Activated CD8-positive, alpha-beta memory T cell treated with anti-CD3 and anti-CD28 coated beads for 4 hours (primary cell): ENCODE data around the gene ZNF444.
"Not testable (repeated sequence)": the region's sequence is repeated elsewhere in the genome, so short reads cannot be mapped to it uniquely, and the experiment has no call there.

Source experiments
- DNase-seq, 2 donors: peaks; one replicate each; pipeline ENCODE4 v3.0.0-alpha.2; 2020; ENCODE audit warnings: low read depth in 2 of 2

Gene ZNF444

DNA sequence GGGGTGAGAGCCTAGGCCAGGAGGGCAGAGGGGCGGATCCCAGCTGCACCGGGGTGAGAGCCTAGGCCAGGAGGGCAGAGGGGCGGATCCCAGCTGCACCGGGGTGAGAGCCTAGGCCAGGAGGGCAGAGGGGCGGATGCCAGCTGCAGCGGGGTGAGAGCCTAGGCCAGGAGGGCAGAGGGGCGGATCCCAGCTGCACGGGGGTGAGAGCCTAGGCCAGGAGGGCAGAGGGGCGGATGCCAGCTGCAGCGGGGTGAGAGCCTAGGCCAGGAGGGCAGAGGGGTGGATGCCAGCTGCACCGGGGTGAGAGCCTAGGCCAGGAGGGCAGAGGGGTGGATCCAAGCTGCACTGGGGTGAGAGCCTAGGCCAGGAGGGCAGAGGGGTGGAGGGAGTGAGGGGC, 35.2 kb downstream of the ZNF444 start:
- not testable (repeated sequence) for DNase-seq

DNA sequence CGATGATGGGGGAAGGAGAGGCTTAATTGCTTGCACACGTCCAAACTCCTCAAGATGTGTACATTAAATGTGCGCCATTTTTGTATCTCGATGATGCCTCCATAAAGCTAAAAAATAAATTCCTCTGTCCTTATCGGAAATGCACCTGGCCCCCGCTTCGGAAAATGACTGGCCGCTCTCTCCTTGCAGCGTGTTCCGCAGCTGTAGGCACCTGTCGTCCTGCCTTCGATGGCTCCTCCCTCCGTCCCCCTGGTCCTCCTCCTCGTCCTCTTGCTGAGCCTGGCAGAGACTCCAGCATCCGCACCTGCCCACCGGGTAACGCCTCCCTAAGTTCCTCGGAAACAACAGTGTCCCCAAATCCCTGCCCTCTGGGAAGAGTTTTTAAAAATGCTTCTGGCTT, 35.8 kb downstream of the ZNF444 start:
- no peak for DNase-seq

DNA sequence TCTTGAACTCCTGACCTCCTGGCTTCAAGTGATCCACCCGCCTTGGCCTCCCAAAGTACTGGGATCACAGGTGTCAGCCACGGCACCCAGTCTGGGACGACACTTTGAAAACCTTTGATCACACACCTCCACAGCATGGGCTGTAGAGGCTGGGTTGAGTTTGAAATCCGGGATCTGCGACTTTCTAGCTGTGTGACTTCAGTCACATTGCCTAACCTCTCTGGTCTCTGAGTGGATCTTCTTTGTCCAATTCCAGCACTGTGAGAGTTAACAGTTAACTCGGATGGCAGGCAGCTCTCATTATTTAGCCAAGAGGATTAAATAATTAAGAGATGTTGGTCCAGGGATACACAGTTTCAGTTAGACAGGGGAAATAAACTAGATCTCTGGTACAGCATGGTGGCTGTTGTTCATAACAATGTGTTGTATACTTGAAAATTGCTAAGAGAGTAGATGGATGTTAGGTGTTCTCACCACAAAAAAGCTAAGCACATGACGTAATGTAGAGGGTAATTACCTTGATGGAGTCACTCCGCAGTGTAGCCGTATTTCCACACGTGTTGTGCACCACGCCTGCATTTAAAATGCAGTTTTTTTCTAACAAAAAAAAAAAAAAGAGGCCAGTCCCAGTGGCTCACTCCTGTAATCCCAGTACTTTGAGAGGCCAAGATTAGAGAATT, 36.6 kb downstream of the ZNF444 start:
- DNase-seq, result no peak

DNA sequence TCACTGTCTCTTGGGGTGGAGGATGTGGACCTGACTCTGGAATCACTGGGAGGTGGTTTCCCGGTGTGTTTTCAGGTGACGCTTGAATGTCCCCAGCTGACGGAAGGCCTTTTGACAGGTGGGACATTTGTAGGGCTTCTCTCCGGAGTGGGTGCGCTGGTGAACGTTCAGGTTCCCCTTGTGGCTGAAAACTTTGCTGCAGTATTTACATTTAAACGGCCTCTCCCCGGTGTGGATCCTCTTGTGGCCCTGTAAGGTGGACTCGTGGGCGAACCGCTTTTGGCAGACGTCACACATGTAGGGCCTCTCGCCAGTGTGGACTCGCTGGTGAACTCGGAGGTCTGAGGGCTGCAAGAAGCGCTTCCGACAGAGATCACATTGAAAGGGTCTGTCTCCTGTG, 48.7 kb downstream of the ZNF444 start:
- DNase-seq, result no peak

DNA sequence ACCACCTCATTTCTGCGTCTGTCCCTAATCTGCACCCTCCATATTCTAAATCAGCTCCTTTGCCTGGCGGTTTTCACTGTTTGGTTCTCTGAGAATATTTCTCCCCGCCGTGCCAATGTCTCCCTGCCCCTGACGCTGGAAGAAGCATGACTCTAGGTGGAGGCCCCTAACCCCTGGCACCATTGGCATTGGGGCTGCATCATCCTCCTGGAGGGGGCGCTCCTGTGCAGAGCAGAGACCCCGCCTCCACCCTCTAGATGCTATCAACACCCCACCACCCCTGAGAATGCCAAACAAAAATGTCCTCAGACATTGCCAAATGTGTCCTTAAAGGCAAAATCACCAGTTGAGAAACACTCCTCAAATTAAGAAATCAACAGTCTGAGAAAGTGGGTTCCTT, 50.0 kb downstream of the ZNF444 start:
- DNase-seq, result no peak

DNA sequence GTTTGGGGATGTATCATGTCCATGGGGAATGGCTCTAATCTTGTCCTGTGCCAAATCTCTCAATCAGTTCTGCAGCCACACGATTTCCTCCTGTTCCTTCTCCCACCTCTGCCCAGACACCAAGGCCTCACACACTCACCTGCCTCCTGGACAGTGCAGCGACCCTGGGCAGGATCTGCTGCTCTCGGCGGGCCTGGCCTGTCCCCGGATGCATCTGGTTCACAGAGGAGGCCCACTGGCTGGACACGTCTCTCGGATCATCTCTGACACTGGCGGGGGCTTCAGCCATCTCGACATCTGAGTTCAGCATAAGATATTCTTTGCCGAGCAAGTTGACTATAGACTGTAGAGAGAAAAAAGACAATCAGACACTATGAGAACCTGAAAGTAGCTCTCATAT, 50.6 kb downstream of the ZNF444 start:
- no peak for DNase-seq

DNA sequence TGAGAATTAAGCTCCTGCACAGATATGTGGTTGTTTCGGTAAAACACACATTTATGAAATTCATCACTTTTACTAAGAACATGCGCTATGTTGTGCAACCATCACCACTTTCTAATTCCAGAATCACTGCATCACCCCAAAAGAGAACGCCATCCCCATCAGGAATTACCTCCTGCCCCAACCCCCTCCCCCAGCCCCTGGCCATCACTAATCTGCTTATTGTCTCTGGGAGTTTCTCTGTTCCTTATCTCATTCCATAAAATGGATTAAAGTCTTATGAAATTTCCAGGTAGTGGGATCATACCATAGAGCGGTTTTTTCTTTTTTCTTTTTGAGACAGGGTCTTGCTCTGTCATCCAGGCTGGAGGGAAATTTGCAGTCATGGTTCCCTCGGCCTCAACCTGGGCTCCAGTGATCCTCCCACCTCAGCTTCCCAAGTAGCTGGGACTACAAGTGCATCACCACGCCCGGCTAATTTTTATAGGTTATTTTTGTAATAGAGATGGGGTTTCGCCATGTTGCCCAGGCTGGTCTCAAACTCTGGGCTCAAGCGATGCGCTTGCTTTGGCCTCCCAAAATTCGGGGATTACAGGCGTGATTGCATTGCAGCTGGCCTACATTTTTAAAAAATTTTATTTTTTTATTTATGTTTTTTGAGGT, 53.0 kb downstream of the ZNF444 start:
- no peak for DNase-seq

DNA sequence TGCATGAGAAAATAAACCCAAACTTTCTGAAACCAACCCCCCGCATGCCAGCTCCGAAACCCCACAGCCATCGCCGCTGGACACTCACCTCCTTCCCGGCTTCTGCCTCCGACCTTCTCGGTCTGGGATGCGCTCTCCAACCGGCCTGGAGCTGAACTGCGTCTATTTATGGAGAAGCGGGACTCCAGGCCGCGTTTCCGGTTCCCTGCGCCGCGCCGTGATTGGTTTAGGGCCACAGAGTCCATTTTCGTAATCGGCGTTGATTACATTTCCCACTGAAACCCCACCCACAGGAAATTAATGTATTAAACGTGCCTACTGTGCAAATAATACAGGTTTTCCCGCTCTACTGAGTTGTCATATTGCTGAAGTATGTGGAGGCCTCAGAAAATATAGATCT, 56.6 kb downstream of the ZNF444 start, which contains the start of gene ZSCAN5B:
Gene ZSCAN5B, minus strand, starts transcription at position 138 of the 400 bp plus-strand sequence. CDS start 4,731 bp downstream, outside the sequence.
- DNase-seq, result not testable (repeated sequence)

DNA sequence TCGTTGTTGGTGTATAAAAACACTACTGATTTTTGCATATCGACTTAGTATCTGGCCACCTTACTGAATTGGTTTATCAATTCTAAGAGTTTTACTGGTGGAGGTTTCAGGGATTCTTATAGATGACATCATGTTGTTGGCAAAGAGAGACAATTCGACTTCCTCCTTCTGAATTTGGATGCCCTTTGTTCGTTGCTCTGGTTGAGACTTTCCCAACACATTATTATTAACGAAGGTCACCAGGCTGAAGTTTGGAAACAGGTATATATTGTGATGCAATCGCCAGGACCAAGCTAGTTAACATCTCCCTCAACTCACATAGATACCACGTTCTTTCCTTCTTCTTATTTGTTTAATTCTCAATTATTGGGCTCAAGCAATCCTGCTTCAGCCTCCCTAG, 58.6 kb downstream of the ZNF444 start:
- no peak for DNase-seq

DNA sequence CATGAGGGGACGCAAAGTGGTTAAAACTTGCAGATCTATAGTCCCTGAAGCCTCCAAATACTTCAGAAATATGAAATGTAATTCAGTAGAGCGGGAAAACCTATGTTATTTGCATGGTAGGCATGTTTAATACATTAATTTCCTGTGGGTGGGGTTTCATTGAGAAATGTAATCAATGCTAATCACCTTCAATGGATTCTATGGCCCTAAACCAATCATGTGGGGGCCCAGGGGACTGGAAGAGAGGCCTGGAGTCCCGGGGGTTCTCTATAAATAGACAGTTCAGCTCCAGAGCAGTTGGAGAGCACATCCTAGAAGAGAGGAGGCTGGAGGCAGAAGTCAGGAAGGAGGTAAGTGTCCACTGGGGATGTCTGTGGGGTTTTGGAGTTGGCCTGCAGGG, 60.9 kb downstream of the ZNF444 start, which contains the start of gene ZSCAN5C:
Gene ZSCAN5C, plus strand, starts transcription at position 301 of the 400 bp plus-strand sequence. CDS start 3,641 bp downstream, outside the sequence.
- DNase-seq, result no peak

DNA sequence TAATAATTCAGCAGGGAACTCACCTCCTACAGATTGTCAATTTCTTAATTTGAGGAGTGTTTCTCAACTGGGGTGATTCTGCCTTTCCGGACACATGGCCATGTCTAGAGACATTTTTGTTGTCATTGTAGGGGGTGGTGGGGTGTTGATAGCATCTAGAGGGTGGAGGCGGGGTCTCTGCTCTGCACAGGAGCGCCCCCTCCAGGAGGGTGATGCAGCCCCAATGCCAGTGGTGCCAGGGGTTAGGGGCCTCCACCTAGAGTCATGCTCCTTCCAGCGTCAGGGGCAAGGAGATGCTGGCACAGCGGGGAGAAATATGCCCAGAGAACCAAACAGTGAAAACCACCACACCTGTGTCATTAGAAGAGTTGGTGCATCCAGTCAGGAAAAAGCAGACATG, 66.5 kb downstream of the ZNF444 start:
- not testable (repeated sequence) for DNase-seq

DNA sequence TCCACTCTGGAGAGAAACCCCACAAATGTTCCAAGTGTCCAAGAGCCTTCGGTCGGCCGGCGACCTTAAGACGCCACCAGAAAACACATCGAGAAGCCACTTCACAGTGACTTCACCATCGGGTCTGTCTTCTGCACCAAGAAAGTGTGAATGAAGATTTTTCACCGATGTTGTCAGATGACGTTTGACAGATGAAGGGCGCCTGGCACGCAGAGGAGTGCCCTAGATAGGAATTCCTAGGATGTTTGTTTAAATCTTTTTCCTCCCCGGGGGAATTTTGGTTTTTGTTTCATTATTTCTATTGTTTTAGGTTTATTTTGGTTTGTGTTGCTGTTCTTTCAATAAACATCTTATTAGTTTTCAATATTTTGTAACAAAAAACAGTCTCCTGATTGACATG, 68.0 kb downstream of the ZNF444 start:
- DNase-seq, result no peak

DNA sequence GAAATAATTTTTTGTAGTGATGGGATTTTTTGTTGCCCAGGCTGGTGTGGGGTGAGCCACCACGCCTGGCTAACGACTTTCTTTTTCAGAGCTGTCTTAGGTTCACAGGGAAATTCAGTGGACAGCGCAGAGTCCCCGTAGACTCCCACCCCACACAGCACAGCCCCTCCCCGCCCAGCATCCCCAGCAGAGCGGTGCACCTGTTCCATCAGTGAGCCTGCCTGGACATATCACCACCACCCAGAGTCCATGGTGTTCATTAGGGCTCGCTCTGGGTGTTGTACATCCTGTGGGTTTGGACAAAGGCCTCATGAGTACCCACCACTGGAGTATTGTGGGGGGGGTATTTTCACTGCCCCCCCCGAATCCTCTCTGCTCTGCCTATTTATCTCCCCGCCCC, 68.9 kb downstream of the ZNF444 start:
- DNase-seq, result not testable (repeated sequence)
